Spleen (tissue), 7 donors: ENCODE measurements around the gene RAB10.

Source experiments
- CTCF ChIP-seq, 11 experiments: fragments of 200-600 bp in 7 of 11; fragments of 450-650 bp in 4 of 11; sonication (generic) in 4 of 11; IDR thresholded peaks in 8 of 11; conservative IDR thresholded peaks in 3 of 11; 1 replicate in 7 of 11; 2 replicates in 4 of 11; pipeline versions ENCODE4 v1.4.0 to v1.8.0; 2016 to 2021; ENCODE audit warnings: antibody characterized with exemption in 11 of 11, inconsistent platforms in 4 of 11, mild to moderate bottlenecking in 1 of 11
- POLR2A ChIP-seq, 3 donors: fragments of 450-650 bp; IDR thresholded peaks; one replicate each; pipeline ENCODE4 v1.5.1; 2017; ENCODE audit warnings: antibody characterized with exemption in 3 of 3, mild to moderate bottlenecking in 1 of 3
- donor health status: DM: no; HTN: no; CAD: no; lungs with moderate emphysema.
- donor health status: DM: no; HTN: no; CAD: no.
- donor health status: DM: no; HTN: no; CAD: no.

GRCh38 chr2:25994509-25994908, 39.4 kb upstream of the RAB10 start:
- TF ChIP-seq CTCF (IDR thresholded peaks at IDR 0.05 in 8 of 11, conservative IDR thresholded peaks at IDR 0.05 in 3 of 11): no peak
- no peak for TF ChIP-seq POLR2A (IDR thresholded peaks at IDR 0.05)
